HG02763 (cell line): ENCODE results near the gene ANO7.

Experiments used
- ATAC-seq: cut with Tn5 transposase; IDR thresholded peaks from one replicate; pipeline ENCODE4 v1.9.1; 2021; ENCODE audit warnings: mild to moderate bottlenecking, moderate library complexity; ENCODE audit not compliant: unreplicated experiment

The ANO7 gene

GRCh38 chr2:241157841-241158545, 30.5 kb upstream of the ANO7 start:
- no peak for ATAC-seq

DNA sequence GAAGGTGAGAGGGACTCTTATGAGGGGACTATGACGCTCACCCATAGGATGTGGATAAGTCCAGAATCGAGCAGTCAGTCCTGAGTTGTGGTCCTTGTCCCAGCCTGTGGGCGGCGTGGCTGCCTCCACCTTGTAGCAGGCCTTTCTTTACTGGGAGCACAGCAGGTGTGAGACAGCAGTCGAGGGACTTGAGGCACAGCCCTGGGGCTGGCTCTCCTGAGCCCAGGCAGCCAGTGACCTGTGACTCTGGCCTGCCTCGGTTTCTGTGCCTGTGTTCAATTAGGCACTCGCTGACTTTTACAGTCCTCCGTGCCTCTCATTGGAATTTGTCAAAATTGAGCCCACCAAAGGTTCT, 30.0 kb upstream of the ANO7 start:
- no peak for ATAC-seq

DNA sequence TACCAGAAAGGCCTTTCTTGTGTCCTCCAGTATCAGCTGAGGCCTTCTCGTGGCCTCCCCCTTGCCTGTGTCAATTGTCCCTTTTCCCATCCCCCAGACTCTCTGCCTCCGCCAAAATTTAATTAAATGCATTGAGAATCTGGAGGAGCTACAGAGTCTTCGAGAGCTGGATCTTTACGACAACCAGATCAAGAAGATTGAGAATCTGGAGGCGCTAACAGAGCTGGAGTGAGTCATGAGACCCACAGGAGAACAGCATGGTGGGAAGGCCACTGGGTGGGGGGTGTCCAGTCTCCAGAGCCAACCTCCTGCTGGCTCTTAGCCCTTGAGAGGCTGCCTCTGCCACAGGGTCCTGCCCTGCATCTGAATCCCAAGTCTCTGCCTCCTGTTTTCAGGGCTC, 29.4 kb upstream of the ANO7 start:
- ATAC-seq = no peak

GRCh38 chr2:241160318-241160717, 28.2 kb upstream of the ANO7 start:
- ATAC-seq = no peak

GRCh38 chr2:241161646-241162281, 26.7 kb upstream of the ANO7 start:
- no peak for ATAC-seq

- ATAC-seq = no peak
These were observed 24.8 kb upstream of the ANO7 start for GRCh38 chr2:241163601-241164118.

DNA sequence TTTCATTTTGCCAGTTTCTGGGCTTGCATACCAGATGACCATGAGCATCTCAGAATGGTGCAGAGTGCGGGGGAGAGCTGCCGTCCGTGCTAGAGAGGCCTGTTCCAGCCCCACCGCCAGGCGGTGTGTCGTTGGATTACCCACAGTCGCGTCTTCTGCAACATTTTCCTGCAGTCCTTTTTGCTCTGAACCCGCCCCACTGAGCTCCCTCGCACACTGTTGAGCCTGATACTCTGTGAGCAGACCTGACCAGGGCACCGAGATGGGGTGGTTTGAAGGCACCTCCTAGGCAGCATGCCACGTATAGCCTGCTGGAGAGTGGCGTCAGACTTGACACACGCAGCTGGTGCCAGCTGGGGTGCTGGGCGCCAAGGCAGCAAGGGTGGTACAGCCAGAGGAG, 20.1 kb upstream of the ANO7 start:
- ATAC-seq = no peak

- ATAC-seq = no peak
These were observed 14.9 kb upstream of the ANO7 start for GRCh38 chr2:241173557-241173956.

DNA sequence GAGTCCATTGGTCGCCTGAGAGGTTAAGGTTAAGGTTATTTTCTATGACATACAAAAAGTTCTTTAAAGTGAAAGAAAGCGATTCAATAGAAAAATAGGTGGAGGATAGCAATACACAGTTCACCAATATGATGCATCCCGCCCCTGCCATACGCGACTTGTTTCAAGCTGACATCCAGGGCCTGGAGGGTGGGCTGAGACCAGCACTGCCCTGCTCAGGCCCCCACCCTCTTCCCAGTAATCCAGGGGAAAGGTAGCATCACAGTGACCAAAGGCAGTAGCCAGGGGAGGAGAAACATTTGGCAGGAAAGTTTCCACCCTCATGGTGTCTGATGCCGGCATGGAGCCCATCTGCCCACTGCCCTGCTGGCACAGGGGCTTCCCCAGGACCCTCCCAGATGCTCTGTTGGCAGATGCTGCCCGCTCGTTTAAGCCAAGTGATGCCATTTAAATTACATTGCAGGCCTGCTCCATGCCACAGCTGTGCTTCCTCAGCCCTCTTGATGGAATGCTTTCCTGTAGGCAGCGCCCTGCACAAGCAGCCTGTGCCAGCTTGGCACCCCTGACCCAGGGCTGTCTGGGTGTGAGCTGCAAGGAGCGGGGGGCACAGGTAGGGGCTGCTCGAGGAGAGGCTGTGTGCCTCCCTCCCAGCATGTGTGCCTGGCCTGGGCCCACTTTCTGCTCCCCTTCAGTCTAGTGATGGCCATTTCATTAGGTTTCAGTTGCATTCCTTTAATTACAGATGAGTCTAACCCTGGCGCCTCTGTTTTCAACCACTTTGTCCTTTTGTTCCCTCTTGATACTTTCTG, 10.7 kb upstream of the ANO7 start:
- ATAC-seq = no peak

DNA sequence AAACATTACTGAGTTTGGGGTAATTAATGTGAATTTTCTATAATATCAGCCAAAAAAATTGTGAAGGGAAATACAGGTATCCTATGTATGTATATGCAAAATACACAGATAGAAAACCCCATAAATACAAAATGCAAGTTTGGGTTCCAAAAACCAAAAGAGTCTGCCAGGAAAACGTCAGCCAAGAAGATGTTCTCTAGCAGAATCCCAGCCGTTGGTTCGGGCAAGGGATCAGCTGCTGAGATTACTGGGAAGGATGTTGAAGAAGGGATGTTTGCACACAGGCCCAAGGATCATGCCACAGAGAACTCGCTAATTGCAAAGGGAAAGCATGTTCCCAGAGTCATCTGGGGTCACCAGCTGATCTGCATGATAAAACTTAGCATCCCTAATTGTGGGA, 9.5 kb upstream of the ANO7 start:
- no peak for ATAC-seq

GRCh38 chr2:241179899-241180298, 8.6 kb upstream of the ANO7 start:
- no peak for ATAC-seq

GRCh38 chr2:241180495-241180894, 8.0 kb upstream of the ANO7 start:
- ATAC-seq = no peak

DNA sequence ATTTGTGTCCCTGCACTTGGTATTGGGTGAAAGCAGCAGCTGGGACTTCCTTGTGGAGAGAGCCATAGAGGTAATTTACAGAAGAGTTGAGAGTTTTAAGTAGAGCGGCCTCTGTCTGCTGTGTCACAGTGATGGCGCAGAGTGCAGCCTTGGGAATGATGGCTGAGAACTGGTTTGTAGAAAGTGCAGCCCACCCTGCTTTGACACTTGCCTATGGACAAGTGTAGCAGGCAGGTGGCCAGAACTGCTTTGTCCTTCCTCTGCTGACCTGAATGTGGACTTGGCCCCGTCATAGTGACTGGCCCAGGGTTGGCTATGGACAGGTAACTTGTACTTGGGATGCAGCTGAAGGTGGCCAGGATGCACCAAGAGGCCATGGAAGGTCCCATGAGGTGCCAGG, 6.4 kb upstream of the ANO7 start:
- ATAC-seq = no peak

DNA sequence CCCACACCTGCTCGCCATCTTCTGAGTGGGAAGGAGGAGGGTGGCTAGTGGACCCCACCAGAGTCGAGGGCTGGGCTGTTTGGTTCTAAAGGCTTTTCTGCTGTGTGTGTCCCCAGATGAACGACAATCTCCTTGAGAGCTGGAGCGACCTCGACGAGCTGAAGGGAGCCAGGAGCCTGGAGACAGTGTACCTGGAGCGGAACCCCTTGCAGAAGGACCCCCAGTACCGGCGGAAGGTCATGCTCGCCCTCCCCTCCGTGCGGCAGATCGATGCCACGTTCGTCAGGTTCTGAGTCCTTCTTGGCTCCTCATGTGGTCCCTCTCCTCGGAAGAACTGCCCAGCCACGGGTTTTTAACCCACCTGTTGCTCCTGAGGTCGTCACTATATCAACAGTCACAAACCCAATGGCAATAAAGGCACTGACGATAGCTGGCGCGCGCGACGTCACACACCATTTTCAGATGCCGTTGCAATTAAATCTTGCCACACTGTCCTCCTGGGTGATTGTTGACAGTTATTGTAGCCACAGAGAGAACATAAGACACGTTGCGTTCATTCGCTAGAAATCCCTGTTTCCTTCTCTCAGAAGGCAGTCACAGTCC, 5.8 kb upstream of the ANO7 start:
- no peak for ATAC-seq

GRCh38 chr2:241183221-241183620, 5.3 kb upstream of the ANO7 start:
- ATAC-seq = no peak

DNA sequence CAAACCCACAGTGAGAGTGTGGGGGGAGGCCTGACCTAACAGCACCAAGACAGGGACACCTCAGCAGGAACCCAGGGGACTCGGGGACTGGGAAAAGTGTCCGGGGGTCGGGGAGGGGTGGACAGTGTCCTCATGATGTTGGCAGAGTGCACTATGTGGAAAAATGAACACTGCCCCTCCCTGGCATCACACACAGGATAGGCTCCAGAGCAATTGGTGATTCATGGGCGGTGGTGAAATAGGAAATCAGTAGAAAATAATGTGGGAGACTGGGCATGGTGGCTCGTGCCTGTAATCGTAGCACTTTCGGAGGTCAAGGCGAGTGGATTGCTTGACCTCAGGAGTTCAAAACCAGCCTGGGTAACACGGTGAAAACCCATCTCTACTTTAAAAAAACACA, 3.6 kb upstream of the ANO7 start:
- ATAC-seq = no peak

GRCh38 chr2:241185961-241186360, 2.5 kb upstream of the ANO7 start:
- ATAC-seq = no peak

- no peak for ATAC-seq
These were observed 1.2 kb upstream of the ANO7 start for GRCh38 chr2:241187101-241187917.

GRCh38 chr2:241187918-241188234, 601 bp upstream of the ANO7 start:
- no peak for ATAC-seq

- no peak for ATAC-seq
These were observed 797 bp downstream of the ANO7 start for GRCh38 chr2:241189093-241189855.
